DND-41 (cell line): Measurements from ENCODE around the gene NTSR2.

Experiments used
- CTCF ChIP-seq: IDR thresholded peaks from 2 replicates; pipeline ENCODE4 v1.5.1; 2012; ENCODE audit warnings: borderline replicate concordance, low read length, moderate library complexity, mild to moderate bottlenecking; ENCODE audit not compliant: poor library complexity, severe bottlenecking; ENCODE audit errors: extremely low read depth
- EZH2 ChIP-seq: IDR thresholded peaks from 3 replicates; pipeline ENCODE4 v1.6.1; 2012; ENCODE audit warnings: borderline replicate concordance, low read depth, mild to moderate bottlenecking, moderate library complexity, low read length, inconsistent platforms; ENCODE audit not compliant: severe bottlenecking

GRCh38 chr2:11617984-11618707 lies 51.8 kb downstream of the NTSR2 start:
- TF ChIP-seq CTCF, result no peak
- no peak for TF ChIP-seq EZH2
